ENCODE measurements around the gene ST6GALNAC6.

DNA sequence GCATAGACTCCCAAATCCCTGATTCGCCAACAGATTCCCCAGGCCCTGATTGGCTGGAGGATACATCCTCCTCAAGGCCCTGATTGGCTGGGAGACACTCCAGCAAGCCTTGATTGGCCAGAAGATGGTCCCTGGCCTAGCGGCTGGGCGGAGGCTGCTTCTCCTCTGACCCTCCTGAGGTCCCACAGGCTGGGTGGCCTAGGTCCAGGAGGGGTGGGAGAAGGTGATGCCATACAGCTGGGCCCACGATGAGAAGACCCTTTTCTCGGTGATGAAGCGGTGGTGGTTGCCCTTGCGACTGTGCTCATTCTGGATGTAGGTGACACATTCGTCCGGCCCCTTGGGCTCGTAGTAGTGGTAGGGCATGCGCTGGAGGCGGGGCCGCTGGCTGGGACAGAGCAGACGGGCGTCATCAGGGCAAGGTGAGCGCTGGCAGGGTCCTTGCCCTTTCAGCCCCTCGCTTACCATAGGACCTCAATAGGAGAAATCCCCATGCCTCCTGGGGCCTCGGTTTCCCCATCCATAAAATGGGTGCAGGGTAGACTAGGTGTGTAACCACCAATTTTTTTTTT, 12.9 kb downstream of the ST6GALNAC6 start:
- TF ChIP-seq, protein P1, sequence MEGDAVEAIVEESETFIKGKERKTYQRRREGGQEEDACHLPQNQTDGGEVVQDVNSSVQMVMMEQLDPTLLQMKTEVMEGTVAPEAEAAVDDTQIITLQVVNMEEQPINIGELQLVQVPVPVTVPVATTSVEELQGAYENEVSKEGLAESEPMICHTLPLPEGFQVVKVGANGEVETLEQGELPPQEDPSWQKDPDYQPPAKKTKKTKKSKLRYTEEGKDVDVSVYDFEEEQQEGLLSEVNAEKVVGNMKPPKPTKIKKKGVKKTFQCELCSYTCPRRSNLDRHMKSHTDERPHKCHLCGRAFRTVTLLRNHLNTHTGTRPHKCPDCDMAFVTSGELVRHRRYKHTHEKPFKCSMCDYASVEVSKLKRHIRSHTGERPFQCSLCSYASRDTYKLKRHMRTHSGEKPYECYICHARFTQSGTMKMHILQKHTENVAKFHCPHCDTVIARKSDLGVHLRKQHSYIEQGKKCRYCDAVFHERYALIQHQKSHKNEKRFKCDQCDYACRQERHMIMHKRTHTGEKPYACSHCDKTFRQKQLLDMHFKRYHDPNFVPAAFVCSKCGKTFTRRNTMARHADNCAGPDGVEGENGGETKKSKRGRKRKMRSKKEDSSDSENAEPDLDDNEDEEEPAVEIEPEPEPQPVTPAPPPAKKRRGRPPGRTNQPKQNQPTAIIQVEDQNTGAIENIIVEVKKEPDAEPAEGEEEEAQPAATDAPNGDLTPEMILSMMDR (IDR thresholded peaks at IDR 0.05): no peak
- TF ChIP-seq POLR2A (IDR thresholded peaks at IDR 0.05): no peak

Measured in lower leg skin (tissue), 3 donors.